Measurements from ENCODE around the gene TTC6.

GRCh38 chr14:37622231-37622923 is 26.9 kb downstream of the TTC6 start:
- no peak for TF ChIP-seq CTCF (IDR thresholded peaks at IDR 0.05)
- no peak for TF ChIP-seq POLR2A (IDR thresholded peaks at IDR 0.05)

All from testis (tissue), 2 donors.